ENCODE data around the gene MAGEA11. TPM values are rescaled to one million over a fixed set of nuclear protein-coding genes. Genes with fewer than 3 reads are reported as not detected.
"Not testable (repeated sequence)": the region's sequence is repeated elsewhere in the genome, so short reads cannot be mapped to it uniquely, and the experiment has no call there.

Gene MAGEA11, protein sequence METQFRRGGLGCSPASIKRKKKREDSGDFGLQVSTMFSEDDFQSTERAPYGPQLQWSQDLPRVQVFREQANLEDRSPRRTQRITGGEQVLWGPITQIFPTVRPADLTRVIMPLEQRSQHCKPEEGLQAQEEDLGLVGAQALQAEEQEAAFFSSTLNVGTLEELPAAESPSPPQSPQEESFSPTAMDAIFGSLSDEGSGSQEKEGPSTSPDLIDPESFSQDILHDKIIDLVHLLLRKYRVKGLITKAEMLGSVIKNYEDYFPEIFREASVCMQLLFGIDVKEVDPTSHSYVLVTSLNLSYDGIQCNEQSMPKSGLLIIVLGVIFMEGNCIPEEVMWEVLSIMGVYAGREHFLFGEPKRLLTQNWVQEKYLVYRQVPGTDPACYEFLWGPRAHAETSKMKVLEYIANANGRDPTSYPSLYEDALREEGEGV
- not detected for total RNA-seq

DNA sequence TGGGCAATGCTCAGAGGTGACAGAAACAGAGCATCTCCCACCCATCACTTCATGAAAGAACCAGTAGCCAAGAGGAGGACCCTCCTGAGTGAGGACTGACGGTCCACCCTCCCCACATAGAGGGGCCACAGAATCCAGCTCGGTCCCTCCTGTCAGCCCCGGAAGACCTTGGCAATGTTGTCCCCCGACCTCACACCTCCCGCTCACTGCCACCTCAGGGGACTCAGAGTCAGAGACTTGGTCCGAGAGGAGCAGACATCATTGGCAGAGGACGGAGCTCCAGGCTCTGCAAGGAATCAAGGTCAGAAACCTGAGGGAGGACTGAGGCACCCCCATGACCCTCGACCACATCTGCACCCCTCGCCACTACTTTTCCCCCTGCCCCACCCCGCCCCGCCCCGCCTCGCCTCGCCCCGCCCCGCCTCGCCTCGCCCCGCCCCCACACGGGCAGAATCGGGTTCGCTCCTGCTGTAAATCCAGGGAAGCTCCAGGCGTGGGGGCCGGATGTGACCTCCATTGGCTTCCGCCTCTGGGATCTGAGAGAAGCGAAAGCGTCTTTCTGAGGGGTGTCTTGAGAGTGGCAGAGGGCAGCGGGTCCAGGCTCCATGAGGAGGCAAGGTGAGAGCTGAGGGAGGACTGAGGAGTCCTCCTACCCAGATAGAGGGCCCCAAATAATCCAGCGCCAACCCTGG lies at the start of gene MAGEA11:
Gene MAGEA11 (plus strand): TSS at position 516 of the 692 bp plus-strand sequence. CDS start 1,100 bp downstream, outside the sequence.
- H3K36me3 Mint-ChIP-seq (ENCODE audit: low read depth): no peaks in the 10 kb centered on the region
- H3K4me3 Mint-ChIP-seq: no peak within 1 kb of the TSS
- CTCF ChIA-PET: no interaction called here
- no peak within 1 kb of the TSS for H3K27ac Mint-ChIP-seq
- H3K27me3 Mint-ChIP-seq: peaks cover 1% of the 10 kb centered on the region
- DNase-seq: no peak
- no peaks in the 10 kb centered on the region for H3K9me3 Mint-ChIP-seq
- H3K4me1 Mint-ChIP-seq: no peaks in the 10 kb centered on the region
- POLR2A ChIA-PET: no interaction called here

DNA sequence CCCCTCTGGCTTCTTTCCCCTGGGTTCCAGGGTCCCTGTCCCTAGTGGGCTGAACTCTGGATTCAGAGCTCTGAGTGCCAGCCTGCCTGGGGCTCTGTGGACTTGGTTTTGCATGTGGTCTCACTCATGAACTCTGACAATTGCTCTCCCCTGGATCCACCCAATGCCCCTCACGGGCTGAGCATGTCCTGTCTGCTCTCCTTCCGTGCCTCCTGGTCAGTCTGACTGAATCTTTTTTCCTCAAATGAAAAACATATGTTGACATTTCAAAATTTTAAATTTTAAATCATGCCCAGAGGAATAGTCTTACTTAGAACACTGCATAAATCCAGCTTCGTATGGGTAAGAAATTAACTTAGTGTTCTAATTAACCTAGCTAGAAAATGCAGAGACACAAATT lies 36.8 kb upstream of the MAGEA11 start:
- H3K27me3 Mint-ChIP-seq; H3K36me3 Mint-ChIP-seq (ENCODE audit: low read depth); H3K9me3 Mint-ChIP-seq; POLR2A ChIA-PET; H3K4me1 Mint-ChIP-seq; H3K27ac Mint-ChIP-seq; H3K4me3 Mint-ChIP-seq; CTCF ChIA-PET; DNase-seq: not testable (repeated sequence)

DNA sequence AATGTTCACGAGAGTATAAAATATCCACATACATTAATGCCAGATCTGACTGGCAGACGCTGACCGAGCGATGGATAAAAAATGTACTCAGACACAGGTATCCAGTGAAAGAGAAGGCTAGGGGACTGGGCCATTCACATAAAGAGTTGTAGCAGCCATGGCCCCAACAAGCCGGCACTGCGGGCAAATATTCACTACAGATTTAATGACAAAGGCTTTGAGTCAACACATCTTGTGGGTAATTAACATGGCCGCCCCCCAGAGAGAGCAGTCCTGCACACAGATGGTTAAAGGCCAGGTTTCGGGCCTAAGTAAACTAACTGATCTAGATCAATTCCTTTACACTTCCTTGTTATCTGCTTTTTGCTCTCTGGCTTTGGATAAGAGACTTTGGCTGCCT lies 36.3 kb upstream of the MAGEA11 start:
- POLR2A ChIA-PET; DNase-seq; H3K27me3 Mint-ChIP-seq; H3K4me3 Mint-ChIP-seq; H3K4me1 Mint-ChIP-seq; CTCF ChIA-PET; H3K9me3 Mint-ChIP-seq; H3K36me3 Mint-ChIP-seq (ENCODE audit: low read depth); H3K27ac Mint-ChIP-seq: not testable (repeated sequence)

DNA sequence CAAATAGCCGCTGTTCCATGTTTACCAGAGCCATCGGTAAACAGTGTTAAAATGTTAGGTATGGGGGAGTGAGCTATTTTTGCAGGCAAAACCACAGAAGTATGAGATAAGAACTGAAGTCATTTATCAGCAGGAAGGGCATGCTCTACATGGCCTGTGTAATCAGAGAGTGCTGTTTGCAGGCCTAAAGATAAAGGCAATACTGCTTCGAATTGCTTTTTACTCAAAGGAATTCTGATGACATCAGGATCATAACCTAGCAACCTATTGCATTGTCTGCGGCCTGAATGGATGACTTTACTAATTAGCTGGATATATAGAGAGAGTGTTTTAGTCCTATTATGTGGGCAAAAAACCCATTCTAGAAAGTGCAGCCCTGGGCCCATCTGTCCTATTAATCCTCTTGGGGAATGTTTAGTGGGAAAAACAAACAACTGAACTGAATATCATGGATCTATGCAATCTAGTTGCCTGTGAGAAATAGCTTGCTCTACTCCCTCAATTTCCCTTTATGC lies 32.6 kb upstream of the MAGEA11 start:
- H3K36me3 Mint-ChIP-seq (ENCODE audit: low read depth); H3K27me3 Mint-ChIP-seq; H3K4me1 Mint-ChIP-seq; H3K27ac Mint-ChIP-seq; POLR2A ChIA-PET; H3K9me3 Mint-ChIP-seq; H3K4me3 Mint-ChIP-seq; DNase-seq; CTCF ChIA-PET: not testable (repeated sequence)

DNA sequence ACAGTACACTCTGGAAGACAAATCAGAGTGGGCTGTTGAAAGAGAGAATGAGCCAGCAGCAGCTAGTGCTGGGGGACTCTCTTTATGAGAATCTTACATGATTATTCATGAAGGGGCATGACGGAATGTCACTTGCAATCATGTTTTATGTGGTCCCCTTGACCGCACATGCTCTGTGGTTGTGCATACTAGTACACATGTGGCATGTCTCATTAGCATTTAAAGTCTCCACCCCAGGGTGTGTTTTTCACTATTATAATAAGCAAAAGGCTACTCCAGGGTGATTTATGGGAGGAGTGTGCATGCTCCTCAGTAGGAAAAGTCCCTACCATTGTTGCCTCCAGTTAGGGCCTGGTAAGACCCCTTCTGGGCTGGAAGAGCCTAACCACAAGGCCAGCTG lies 30.7 kb upstream of the MAGEA11 start:
- no peak overlapping the region for H3K4me3 Mint-ChIP-seq
- H3K27ac Mint-ChIP-seq: no peak overlapping the region
- H3K36me3 Mint-ChIP-seq (ENCODE audit: low read depth): no peaks in the 10 kb centered on the region
- no peaks in the 10 kb centered on the region for H3K9me3 Mint-ChIP-seq
- no peak for DNase-seq
- H3K4me1 Mint-ChIP-seq: no peaks in the 10 kb centered on the region
- H3K27me3 Mint-ChIP-seq: no peaks in the 10 kb centered on the region
- ChIA-PET CTCF (no interaction called here), POLR2A (no interaction called here)

DNA sequence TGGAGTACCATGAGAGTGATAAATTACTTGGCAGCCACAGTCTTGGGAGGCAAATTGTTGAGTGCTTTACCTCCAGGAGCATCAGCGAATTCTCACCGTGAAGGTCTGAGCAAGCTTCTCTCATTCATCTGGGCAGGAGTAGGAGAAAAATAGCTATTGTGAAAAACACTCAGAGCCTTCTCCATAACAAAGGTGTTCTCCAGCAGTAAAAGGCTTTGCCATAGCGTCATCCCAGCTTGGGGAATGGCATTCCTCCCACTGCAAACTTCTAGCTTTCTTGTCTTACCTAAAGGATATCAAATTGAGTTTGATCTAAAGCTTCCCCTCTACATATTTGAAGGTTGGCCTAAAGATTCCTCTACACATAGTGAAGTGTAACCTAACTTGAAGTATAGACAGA lies 29.8 kb upstream of the MAGEA11 start:
- ChIA-PET POLR2A (no interaction called here), CTCF (no interaction called here)
- Mint-ChIP-seq H3K4me1 (no peaks in the 10 kb centered on the region), H3K4me3 (no peak overlapping the region), H3K36me3 (ENCODE audit: low read depth) (no peaks in the 10 kb centered on the region), H3K27me3 (no peaks in the 10 kb centered on the region), H3K9me3 (no peaks in the 10 kb centered on the region), H3K27ac (no peak overlapping the region)
- DNase-seq: no peak

DNA sequence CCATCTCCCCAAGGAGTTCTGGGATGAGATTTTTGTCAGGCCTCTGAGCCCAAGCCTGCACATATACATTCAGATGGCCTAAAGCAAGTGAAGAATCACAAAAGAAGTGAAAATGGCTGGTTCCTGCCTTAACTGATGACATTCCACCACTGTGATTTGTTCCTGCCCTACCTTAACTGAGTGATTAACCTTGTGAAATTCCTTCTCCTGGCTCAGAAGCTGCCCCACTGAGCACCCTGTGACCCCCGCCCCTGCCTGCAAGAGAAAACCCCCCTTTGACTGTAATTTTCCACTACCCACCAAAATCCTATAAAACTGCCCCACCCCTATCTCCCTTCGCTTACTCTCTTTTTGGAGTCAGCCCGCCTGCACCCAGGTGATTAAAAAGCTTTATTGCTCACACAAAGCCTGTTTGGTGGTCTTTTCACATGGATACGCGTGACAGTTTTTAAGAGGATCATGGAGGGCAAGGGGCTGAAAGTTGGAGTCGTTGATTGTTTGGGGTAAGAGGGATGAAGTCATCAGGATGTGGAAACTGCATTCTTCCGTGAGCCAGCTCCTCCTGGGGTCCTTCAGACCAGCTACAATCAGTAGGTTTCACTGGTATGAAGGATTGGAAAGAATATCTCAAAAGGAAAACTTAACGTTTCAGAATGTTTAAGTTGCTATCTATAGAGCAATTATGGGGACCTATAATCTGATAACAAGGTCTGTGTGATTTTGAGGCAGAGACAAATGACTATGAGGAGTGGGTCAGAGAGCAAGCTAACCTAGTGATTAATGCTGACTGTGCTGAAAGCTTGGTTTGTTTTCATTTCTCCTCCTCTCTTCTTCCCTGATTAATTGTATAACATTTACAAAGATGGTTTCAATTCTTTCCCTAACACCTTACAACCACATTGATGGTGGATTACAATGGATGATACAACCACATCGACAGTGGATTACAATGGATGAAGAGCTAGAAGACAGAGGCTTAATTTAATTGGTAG lies 28.6 kb upstream of the MAGEA11 start:
- no peak overlapping the region for H3K4me3 Mint-ChIP-seq

DNA sequence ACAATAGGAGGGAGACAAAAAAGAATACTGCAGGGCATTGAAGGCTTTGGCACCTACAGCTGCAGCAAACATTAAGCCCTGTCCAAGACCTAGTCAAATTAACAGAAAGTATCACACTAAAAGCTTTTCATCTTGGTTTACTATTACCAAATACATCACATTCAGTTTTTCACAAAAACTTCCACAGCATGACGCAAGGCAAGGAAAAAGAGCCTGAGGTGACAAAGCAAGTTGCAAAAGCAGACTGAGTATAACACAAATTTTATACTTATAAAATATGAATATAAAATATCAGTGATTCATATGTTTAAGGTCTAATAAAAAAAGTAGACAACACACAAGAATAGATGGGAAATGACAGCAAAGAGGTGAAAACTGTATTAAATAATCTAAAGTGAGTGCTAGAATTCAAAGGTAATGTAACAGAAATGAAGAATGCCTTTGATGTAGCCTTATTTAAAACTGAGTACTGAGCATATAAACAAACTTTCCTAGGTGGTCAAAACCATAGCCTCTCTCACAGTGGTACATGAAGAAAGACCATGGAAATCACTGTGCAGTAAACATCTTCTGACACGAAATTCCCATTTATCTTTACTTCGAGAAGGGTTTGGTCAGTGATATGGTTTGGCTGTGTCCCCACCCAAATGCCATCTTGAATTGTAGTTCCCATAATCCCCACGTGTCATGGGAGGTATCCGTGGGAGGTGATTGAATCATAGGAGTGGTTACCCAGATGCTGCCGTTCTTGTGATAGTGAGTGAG lies 27.7 kb upstream of the MAGEA11 start:
- POLR2A ChIA-PET: no interaction called here
- Mint-ChIP-seq H3K27me3 (no peaks in the 10 kb centered on the region), H3K9me3 (no peaks in the 10 kb centered on the region), H3K4me3 (no peak overlapping the region), H3K27ac (no peak overlapping the region), H3K36me3 (ENCODE audit: low read depth) (no peaks in the 10 kb centered on the region), H3K4me1 (no peaks in the 10 kb centered on the region)
- no peak for DNase-seq
- CTCF ChIA-PET: no interaction called here

More for the DNA sequence above, 28.6 kb upstream of the MAGEA11 start:
- ChIA-PET POLR2A (no interaction called here), CTCF (no interaction called here)
- H3K9me3 Mint-ChIP-seq: no peaks in the 10 kb centered on the region
- no peak overlapping the region for H3K27ac Mint-ChIP-seq
- H3K4me1 Mint-ChIP-seq: no peaks in the 10 kb centered on the region
- no peaks in the 10 kb centered on the region for H3K36me3 Mint-ChIP-seq (ENCODE audit: low read depth)
- DNase-seq: no peak
- no peaks in the 10 kb centered on the region for H3K27me3 Mint-ChIP-seq

DNA sequence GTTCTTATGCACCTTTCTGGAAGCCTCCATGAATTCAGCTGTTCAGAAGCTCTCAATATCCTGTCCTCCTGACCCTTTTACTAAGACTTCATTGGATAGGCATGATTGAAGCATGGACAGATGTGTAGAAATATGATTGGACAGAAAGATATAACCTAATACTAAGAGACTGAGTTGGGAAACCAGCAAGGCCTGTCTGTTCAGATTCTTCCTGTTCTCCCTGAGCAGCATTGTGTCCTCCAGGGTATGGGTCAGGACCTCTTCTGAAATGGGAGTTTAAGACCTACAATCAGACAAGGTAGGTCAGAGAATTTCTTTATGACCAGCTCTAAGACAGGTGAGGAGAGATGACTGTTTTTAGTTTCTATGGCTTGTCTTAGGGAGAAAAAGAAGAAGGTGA lies 23.9 kb upstream of the MAGEA11 start:
- POLR2A ChIA-PET: no interaction called here
- no peaks in the 10 kb centered on the region for H3K4me1 Mint-ChIP-seq
- no peak overlapping the region for H3K4me3 Mint-ChIP-seq
- no peak for DNase-seq
- H3K27me3 Mint-ChIP-seq: peaks cover 7% of the 10 kb centered on the region
- CTCF ChIA-PET: no interaction called here
- H3K9me3 Mint-ChIP-seq: peaks cover 2% of the 10 kb centered on the region
- H3K27ac Mint-ChIP-seq: no peak overlapping the region
- H3K36me3 Mint-ChIP-seq (ENCODE audit: low read depth): no peaks in the 10 kb centered on the region

DNA sequence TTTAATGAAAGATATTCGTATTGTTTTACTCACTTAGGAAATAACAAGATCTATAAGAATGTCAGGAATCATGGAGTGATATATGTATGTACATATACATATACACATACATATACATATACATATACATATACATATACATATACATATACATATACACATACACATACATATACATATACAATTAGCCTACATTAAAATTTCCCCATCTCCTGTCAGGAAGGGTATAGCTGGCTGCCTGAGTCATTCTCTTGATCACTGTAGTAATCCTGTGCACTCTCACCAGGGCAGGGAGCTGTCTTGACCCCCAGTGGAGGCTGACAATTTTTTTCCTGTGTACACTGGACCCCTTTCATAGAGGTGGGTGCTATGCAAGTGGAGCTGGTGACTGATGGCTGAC lies 23.3 kb upstream of the MAGEA11 start:
- peaks cover 2% of the 10 kb centered on the region for H3K9me3 Mint-ChIP-seq
- peaks cover 9% of the 10 kb centered on the region for H3K27me3 Mint-ChIP-seq
- ChIA-PET CTCF (no interaction called here), POLR2A (no interaction called here)
- no peak for DNase-seq
- H3K27ac Mint-ChIP-seq: no peak overlapping the region
- no peak overlapping the region for H3K4me3 Mint-ChIP-seq
- no peaks in the 10 kb centered on the region for H3K4me1 Mint-ChIP-seq
- H3K36me3 Mint-ChIP-seq (ENCODE audit: low read depth): no peaks in the 10 kb centered on the region

DNA sequence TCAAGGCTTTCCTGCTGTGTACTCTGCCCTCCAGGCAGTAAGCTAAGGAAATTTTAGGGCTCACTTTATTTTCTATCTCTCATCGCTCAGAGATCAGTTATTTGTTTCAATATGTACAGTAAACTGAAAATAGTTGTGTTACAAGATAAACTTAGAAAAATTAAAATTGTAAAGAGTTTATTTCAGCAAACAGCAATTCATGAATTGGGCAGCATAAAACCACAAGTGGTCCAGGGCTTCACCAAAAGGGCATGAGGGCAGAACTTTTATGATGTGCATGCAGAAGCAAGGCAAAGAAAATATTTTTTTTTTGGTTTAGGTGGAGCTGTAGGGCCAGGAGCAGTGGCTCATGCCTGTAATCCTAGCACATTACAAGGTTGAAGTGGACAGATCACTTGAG lies 20.1 kb upstream of the MAGEA11 start:
- H3K36me3 Mint-ChIP-seq (ENCODE audit: low read depth): no peaks in the 10 kb centered on the region
- CTCF ChIA-PET: no interaction called here
- no peak overlapping the region for H3K27ac Mint-ChIP-seq
- H3K9me3 Mint-ChIP-seq: peaks cover 2% of the 10 kb centered on the region
- no peak for DNase-seq
- POLR2A ChIA-PET: no interaction called here
- H3K4me3 Mint-ChIP-seq: no peak overlapping the region
- peaks cover 9% of the 10 kb centered on the region for H3K27me3 Mint-ChIP-seq
- no peaks in the 10 kb centered on the region for H3K4me1 Mint-ChIP-seq

DNA sequence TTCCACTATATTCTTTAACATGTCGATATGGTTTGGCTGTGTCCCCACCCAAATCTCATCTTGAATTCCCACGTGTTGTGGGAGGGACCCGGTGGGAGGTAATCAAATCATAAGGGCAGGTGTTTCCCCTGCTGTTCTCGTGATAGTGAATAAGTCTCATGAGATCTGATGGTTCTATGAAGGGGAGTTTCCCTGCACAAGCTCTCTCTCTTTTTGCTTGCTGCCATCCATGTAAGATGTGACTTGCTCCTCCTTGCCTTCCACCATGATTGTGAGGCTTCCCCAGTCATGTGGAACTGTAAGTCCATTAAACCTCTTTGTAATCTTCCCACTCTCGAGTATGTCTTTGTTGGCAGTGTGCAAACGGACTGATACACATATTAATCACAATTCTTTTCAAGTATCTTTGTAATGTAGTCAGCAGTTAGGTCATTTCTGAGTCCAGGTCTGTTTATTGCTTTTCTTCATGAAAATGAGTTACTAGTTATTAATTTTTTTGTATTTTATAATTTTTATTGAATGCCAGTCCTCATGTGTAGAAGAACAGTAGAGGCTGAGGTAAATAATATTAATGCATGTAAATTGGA lies 19.1 kb upstream of the MAGEA11 start:
- H3K27ac Mint-ChIP-seq, POLR2A ChIA-PET: not testable (repeated sequence)

More for the DNA sequence above, 19.1 kb upstream of the MAGEA11 start:
- H3K9me3 Mint-ChIP-seq; H3K27me3 Mint-ChIP-seq; CTCF ChIA-PET; H3K4me1 Mint-ChIP-seq; DNase-seq; H3K4me3 Mint-ChIP-seq; H3K36me3 Mint-ChIP-seq (ENCODE audit: low read depth): not testable (repeated sequence)

Data from activated CD4-positive, alpha-beta memory T cell treated with anti-CD3 and anti-CD28 coated beads, Interleukin-2, amount 10 ng/mL, durations not matched to agents 7 days and 5 days (primary cell).